ENCODE data around the gene CST9.

Gene CST9

GRCh38 chr20:23605867-23606651 is at the start of gene CST9:
CST9 (minus strand) TSS chr20:23605917; CDS start chr20:23605864, 53 bp downstream.
- DNase-seq, result no peak

GRCh38 chr20:23654717-23655116 is 49.0 kb upstream of the CST9 start:
- DNase-seq, result no peak

GRCh38 chr20:23654000-23654399 is 48.3 kb upstream of the CST9 start:
- DNase-seq, result no peak

- no peak for DNase-seq
These were observed 47.8 kb upstream of the CST9 start for GRCh38 chr20:23653400-23653938.

GRCh38 chr20:23652926-23653325 is 47.2 kb upstream of the CST9 start:
- no peak for DNase-seq

GRCh38 chr20:23652371-23652770 is 46.7 kb upstream of the CST9 start:
- no peak for DNase-seq

GRCh38 chr20:23651117-23651516 is 45.4 kb upstream of the CST9 start:
- no peak for DNase-seq

- DNase-seq, result no peak
These were observed 44.2 kb upstream of the CST9 start for GRCh38 chr20:23649830-23650417.

- no peak for DNase-seq
These were observed 43.5 kb upstream of the CST9 start for GRCh38 chr20:23649242-23649641.

GRCh38 chr20:23647346-23647745 is 41.6 kb upstream of the CST9 start:
- no peak for DNase-seq

- no peak for DNase-seq
These were observed 40.6 kb upstream of the CST9 start for GRCh38 chr20:23646106-23646873.

GRCh38 chr20:23645575-23645974 is 39.9 kb upstream of the CST9 start:
- no peak for DNase-seq

- no peak for DNase-seq
These were observed 38.4 kb upstream of the CST9 start for GRCh38 chr20:23644164-23644563.

- no peak for DNase-seq
These were observed 37.9 kb upstream of the CST9 start for GRCh38 chr20:23643659-23644058.

GRCh38 chr20:23641936-23642751 is 36.4 kb upstream of the CST9 start:
- peak; percentile 14 for DNase-seq

GRCh38 chr20:23640671-23641667 is 35.3 kb upstream of the CST9 start:
- no peak for DNase-seq

GRCh38 chr20:23640018-23640601 is 34.4 kb upstream of the CST9 start:
- DNase-seq, result no peak

GRCh38 chr20:23639490-23639958 is 33.8 kb upstream of the CST9 start:
- DNase-seq, result no peak

GRCh38 chr20:23638309-23638708 is 32.6 kb upstream of the CST9 start:
- DNase-seq, result no peak

GRCh38 chr20:23637282-23638221 is 31.8 kb upstream of the CST9 start, which contains the start of gene CST3:
CST3 (minus strand) TSS chr20:23637955; CDS start chr20:23637862, 93 bp downstream.
- peak; percentile 92 for DNase-seq
